H9 (cell line): Measurements from ENCODE around the gene ERVV-1. TPM values are rescaled to one million over a fixed set of nuclear protein-coding genes. Genes with fewer than 3 reads are reported as not detected.

ENCODE experiments used
- DNase-seq: peaks from one replicate; pipeline ENCODE4 v3.0.0-alpha.2; 2017
- H2AFZ ChIP-seq: one replicate; pipeline ENCODE4 v1.6.1; 2013; ENCODE audit warnings: mild to moderate bottlenecking, low read length, control low read depth, moderate library complexity
- H2AK5ac ChIP-seq: 2 replicates; pipeline ENCODE4 v1.6.1; 2013; ENCODE audit warnings: low read length, control low read depth, mixed read lengths; ENCODE audit not compliant: insufficient read length
- H2BK120ac ChIP-seq: one replicate; pipeline ENCODE4 v1.6.1; 2013; ENCODE audit warnings: low read depth, mild to moderate bottlenecking, low read length, control low read depth, inconsistent platforms; ENCODE audit not compliant: poor library complexity, severe bottlenecking
- H2BK12ac ChIP-seq: 2 replicates; pipeline ENCODE4 v1.6.1; 2013; ENCODE audit warnings: low read length, control low read depth, mixed read lengths, low read depth; ENCODE audit not compliant: insufficient read length
- H2BK15ac ChIP-seq: 2 replicates; pipeline ENCODE4 v1.6.1; 2013; ENCODE audit warnings: low read depth, low read length, control low read depth
- H2BK20ac ChIP-seq: one replicate; pipeline ENCODE4 v1.6.1; 2013; ENCODE audit warnings: low read depth, mild to moderate bottlenecking, low read length, control low read depth, inconsistent platforms; ENCODE audit not compliant: poor library complexity, severe bottlenecking
- H2BK5ac ChIP-seq: 2 replicates; pipeline ENCODE4 v1.6.1; 2013; ENCODE audit warnings: low read length, control low read depth, mixed read lengths; ENCODE audit not compliant: insufficient read length
- H3K14ac ChIP-seq: 2 replicates; pipeline ENCODE4 v1.6.1; 2013; ENCODE audit warnings: low read length, control low read depth; ENCODE audit not compliant: insufficient read depth
- H3K18ac ChIP-seq: 2 replicates; pipeline ENCODE4 v1.6.1; 2013; ENCODE audit warnings: low read depth, mild to moderate bottlenecking, mixed read lengths, low read length, control low read depth; ENCODE audit not compliant: insufficient read length
- H3K23ac ChIP-seq: 2 replicates; pipeline ENCODE4 v1.6.1; 2013; ENCODE audit warnings: low read length, control low read depth, mixed read lengths, low read depth; ENCODE audit not compliant: insufficient read length
- H3K23me2 ChIP-seq: 2 replicates; pipeline ENCODE4 v1.6.1; 2013; ENCODE audit warnings: low read depth, mild to moderate bottlenecking, mixed read lengths, low read length, control low read depth; ENCODE audit not compliant: insufficient read length, poor library complexity, severe bottlenecking
- H3K27ac ChIP-seq: 2 replicates; pipeline ENCODE4 v1.5.1; 2013; ENCODE audit warnings: low read length, control low read depth, mixed read lengths, low read depth; ENCODE audit not compliant: insufficient read length
- H3K27me3 ChIP-seq: 2 replicates; pipeline ENCODE4 v1.6.1; 2013; ENCODE audit warnings: low read length, control low read depth, inconsistent platforms; ENCODE audit not compliant: insufficient read depth
- H3K4ac ChIP-seq: 2 replicates; pipeline ENCODE4 v1.6.1; 2013; ENCODE audit warnings: low read depth, mild to moderate bottlenecking, control low read depth, inconsistent platforms, low read length, moderate library complexity
- H3K4me1 ChIP-seq: 2 replicates; pipeline ENCODE4 v1.6.1; 2013; ENCODE audit warnings: low read length, control low read depth, inconsistent platforms; ENCODE audit not compliant: insufficient read depth
- H3K4me2 ChIP-seq: 2 replicates; pipeline ENCODE4 v1.6.1; 2013; ENCODE audit warnings: low read length, control low read depth, mixed read lengths; ENCODE audit not compliant: insufficient read length, insufficient read depth
- H3K56ac ChIP-seq: 2 replicates; pipeline ENCODE4 v1.6.1; 2013; ENCODE audit warnings: low read depth, mild to moderate bottlenecking, mixed read lengths, low read length, control low read depth; ENCODE audit not compliant: insufficient read length
- H3K79me1 ChIP-seq: 2 replicates; pipeline ENCODE4 v1.6.1; 2013; ENCODE audit warnings: low read depth, mild to moderate bottlenecking, moderate library complexity, low read length, control low read depth, inconsistent platforms; ENCODE audit not compliant: insufficient read depth, poor library complexity, severe bottlenecking
- H3K79me2 ChIP-seq: 2 replicates; pipeline ENCODE4 v1.6.1; 2013; ENCODE audit warnings: low read length, control low read depth, inconsistent platforms; ENCODE audit not compliant: insufficient read depth
- H3K9ac ChIP-seq: 2 replicates; pipeline ENCODE4 v1.6.1; 2013; ENCODE audit warnings: low read length, control low read depth, mixed read lengths; ENCODE audit not compliant: insufficient read length; ENCODE audit errors: extremely low read depth
- H3K9me3 ChIP-seq: one replicate; pipeline ENCODE4 v1.6.1; 2013; ENCODE audit warnings: low read depth, low read length, inconsistent platforms; ENCODE audit not compliant: control insufficient read depth
- H3T11ph ChIP-seq: one replicate; pipeline ENCODE4 v1.6.1; 2013; ENCODE audit warnings: mild to moderate bottlenecking, low read length, control low read depth, inconsistent platforms
- H4K20me1 ChIP-seq: one replicate; pipeline ENCODE4 v1.6.1; 2013; ENCODE audit not compliant: control insufficient read depth, insufficient read length, insufficient read depth
- H4K5ac ChIP-seq: 2 replicates; pipeline ENCODE4 v1.6.1; 2013; ENCODE audit warnings: low read depth, mild to moderate bottlenecking, mixed read lengths, low read length, control low read depth; ENCODE audit not compliant: insufficient read length
- H4K8ac ChIP-seq: replicated peaks from 2 replicates; pipeline ENCODE4 v1.6.1; 2013; ENCODE audit warnings: low read length, control low read depth, mixed read lengths, low read depth; ENCODE audit not compliant: insufficient read length
- H4K91ac ChIP-seq: 2 replicates; pipeline ENCODE4 v1.6.1; 2013; ENCODE audit warnings: low read depth, mild to moderate bottlenecking, moderate library complexity, mixed read lengths, low read length, control low read depth; ENCODE audit not compliant: insufficient read length
- H3K27ac Mint-ChIP-seq, 3 experiments: 2 replicates in 2 of 3; 3 replicates in 1 of 3; pipeline ENCODE4 v1.8.0; 2020 to 2021; ENCODE audit warnings: mixed read lengths in 3 of 3, mild to moderate bottlenecking in 1 of 3, moderate library complexity in 1 of 3
- H3K27me3 Mint-ChIP-seq: 2 replicates; pipeline ENCODE4 v1.8.0; 2021; ENCODE audit warnings: low read depth, mild to moderate bottlenecking, moderate library complexity, mixed read lengths
- H3K36me3 Mint-ChIP-seq, 3 experiments: 2 replicates in 2 of 3; 3 replicates in 1 of 3; pipeline ENCODE4 v1.8.0; 2020 to 2021; ENCODE audit warnings: low read depth in 3 of 3, mixed read lengths in 3 of 3; ENCODE audit not compliant: insufficient read depth in 1 of 3
- H3K4me1 Mint-ChIP-seq, 2 experiments: 2 replicates each; pipeline ENCODE4 v1.8.0; 2020; ENCODE audit warnings: mixed read lengths in 2 of 2
- H3K4me3 Mint-ChIP-seq, 2 experiments: 2 replicates in 1 of 2; 3 replicates in 1 of 2; pipeline ENCODE4 v1.8.0; 2020 to 2021; ENCODE audit warnings: mild to moderate bottlenecking in 2 of 2, mixed read lengths in 2 of 2, moderate library complexity in 1 of 2
- H3K9me3 Mint-ChIP-seq, 2 experiments: 2 replicates in 1 of 2; 3 replicates in 1 of 2; pipeline ENCODE4 v1.8.0; 2020; ENCODE audit warnings: mild to moderate bottlenecking in 2 of 2, mixed read lengths in 2 of 2, moderate library complexity in 1 of 2
- WGBS: extraction: QIAGEN DNeasy Blood & Tissue Kit; methylation state at CpG from one replicate; pipeline ENCODE4 v1.1.7; 2013; ENCODE audit warnings: missing lambda C conversion rate, low lambda C conversion rate, mixed read lengths; ENCODE audit not compliant: insufficient read length; ENCODE audit errors: extremely low coverage; 5-methylcytosine and 5-hydroxymethylcytosine counted together
- total RNA-seq: library from RNA; stranded (reverse); gene quantifications from 2 replicates; pipeline ENCODE4 v1.2.1, GENCODE V29; 2021
- TF ChIP-seq, protein P1 (sequence below): fragments of 200-600 bp; sonication (generic); conservative IDR thresholded peaks from 3 replicates; pipeline ENCODE4 v1.8.0; 2021; ENCODE audit warnings: antibody characterized with exemption, mild to moderate bottlenecking

Gene ERVV-1
- total RNA-seq, 1 experiment from 2014 or later = not detected

DNA sequence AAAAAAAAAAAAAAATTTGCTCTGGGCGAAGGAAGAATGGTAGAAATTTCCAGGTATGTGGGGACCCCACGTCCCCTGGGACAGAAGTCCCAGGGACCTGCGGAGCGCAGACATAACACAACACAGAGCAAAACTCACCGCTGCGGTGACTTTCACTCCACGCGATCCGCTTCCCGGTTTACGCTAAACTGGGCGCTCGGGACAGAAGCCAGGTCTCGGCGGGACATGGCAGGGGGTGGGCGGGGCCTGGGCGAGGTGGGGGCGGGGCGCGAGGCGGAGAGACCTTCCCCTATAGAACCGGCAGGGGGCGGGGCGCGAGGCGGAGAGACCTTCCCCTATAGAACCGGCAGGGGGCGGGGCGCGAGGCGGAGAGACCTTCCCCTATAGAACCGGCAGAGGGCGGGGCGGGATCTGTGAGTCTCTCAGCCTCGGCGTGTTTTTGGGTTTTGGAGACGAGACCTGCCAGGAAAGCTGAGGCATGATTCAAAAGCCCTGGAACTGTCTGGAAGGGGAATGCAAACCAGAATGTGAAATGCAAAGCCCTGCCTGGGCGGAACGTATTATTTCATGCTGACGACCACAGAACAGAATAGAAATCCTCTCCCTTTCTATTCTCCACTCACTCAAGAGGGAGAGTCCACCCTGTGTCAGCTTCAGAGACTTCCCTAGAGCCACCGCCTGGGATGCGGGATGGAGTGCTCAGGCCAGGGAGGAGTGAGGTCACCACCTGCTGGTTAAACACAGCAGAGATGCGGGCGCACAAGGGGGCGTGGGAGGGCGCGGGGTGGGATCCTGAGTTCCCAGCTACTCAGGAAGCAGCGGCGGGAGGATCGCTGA is 20.2 kb upstream of the ERVV-1 start:
- no peak overlapping the region for H3K4ac ChIP-seq
- Mint-ChIP-seq H3K9me3 (0 out of 5 replicates have a peak, but pooled peaks cover 2 to 6% of the 10 kb centered on the region in 2 experiments), H3K27ac (peak overlapping the region; percentile 58 to 86 (median 77); a peak in 3 of 7 replicates), H3K4me1 (peaks cover 22 to 25% of the 10 kb centered on the region in 2 experiments), H3K27me3 (peaks cover 62% of the 10 kb centered on the region), H3K36me3 (no peaks in the 10 kb centered on the region), H3K4me3 (peak overlapping the region; percentile 71 to 87)
- H4K5ac ChIP-seq = no peak overlapping the region
- no peak overlapping the region for H4K91ac ChIP-seq
- H3K4me2 ChIP-seq = peak overlapping the region; percentile 21
- H2BK120ac ChIP-seq = no peak overlapping the region
- no peaks in the 10 kb centered on the region for H3K9me3 ChIP-seq
- no peak overlapping the region for H3K23ac ChIP-seq
- no peak overlapping the region for H3K27ac ChIP-seq
- H2BK15ac ChIP-seq = no peak overlapping the region
- no peak overlapping the region for H4K8ac ChIP-seq
- no peak overlapping the region for H2BK20ac ChIP-seq
- no peaks in the 10 kb centered on the region for H4K20me1 ChIP-seq
- TF ChIP-seq, protein P1, sequence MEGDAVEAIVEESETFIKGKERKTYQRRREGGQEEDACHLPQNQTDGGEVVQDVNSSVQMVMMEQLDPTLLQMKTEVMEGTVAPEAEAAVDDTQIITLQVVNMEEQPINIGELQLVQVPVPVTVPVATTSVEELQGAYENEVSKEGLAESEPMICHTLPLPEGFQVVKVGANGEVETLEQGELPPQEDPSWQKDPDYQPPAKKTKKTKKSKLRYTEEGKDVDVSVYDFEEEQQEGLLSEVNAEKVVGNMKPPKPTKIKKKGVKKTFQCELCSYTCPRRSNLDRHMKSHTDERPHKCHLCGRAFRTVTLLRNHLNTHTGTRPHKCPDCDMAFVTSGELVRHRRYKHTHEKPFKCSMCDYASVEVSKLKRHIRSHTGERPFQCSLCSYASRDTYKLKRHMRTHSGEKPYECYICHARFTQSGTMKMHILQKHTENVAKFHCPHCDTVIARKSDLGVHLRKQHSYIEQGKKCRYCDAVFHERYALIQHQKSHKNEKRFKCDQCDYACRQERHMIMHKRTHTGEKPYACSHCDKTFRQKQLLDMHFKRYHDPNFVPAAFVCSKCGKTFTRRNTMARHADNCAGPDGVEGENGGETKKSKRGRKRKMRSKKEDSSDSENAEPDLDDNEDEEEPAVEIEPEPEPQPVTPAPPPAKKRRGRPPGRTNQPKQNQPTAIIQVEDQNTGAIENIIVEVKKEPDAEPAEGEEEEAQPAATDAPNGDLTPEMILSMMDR = peak; percentile 81
- H3K56ac ChIP-seq = no peak overlapping the region
- H3K79me2 ChIP-seq = no peaks in the 10 kb centered on the region
- H3K9ac ChIP-seq = no peak overlapping the region
- no peak overlapping the region for H2BK12ac ChIP-seq
- H3K27me3 ChIP-seq = peaks cover 10% of the 10 kb centered on the region; the same call in 1 of the 2 replicates
- H3K23me2 ChIP-seq = peaks cover 16% of the 10 kb centered on the region
- H3K4me1 ChIP-seq = no peaks in the 10 kb centered on the region; the same call in 1 of the 2 replicates
- no peak overlapping the region for H3T11ph ChIP-seq
- H3K14ac ChIP-seq = no peak overlapping the region
- H3K18ac ChIP-seq = no peak overlapping the region
- peak; percentile 81 for DNase-seq
- no peak overlapping the region for H2AK5ac ChIP-seq
- no peak overlapping the region for H2BK5ac ChIP-seq
- no peak overlapping the region for H2AFZ ChIP-seq
- no peaks in the 10 kb centered on the region for H3K79me1 ChIP-seq
- WGBS = no CpG with 5 or more reads among the region's 50 CpGs
